HCT116 (cell line): ENCODE data around the gene SDK1. TPM values are rescaled to one million over a fixed set of nuclear protein-coding genes. Genes with fewer than 3 reads are reported as not detected.

Source experiments
- ATAC-seq: fragments of 200-7000 bp; cut with Tn5 transposase; 2 replicates; pipeline ENCODE4 v1.9.1; 2020; ENCODE audit warnings: mild to moderate bottlenecking, moderate library complexity
- BruUV-seq: library from RNA; stranded (reverse); fragments of 400-500 nt; replicated peaks from 2 replicates; lab custom pipeline; 2021; lab: Mats Ljungman, UMichigan
- CTCF ChIA-PET: fragments of 300-600 bp; sonication (Branson Sonifier 250); formaldehyde crosslinking; loops from one replicate; lab custom pipeline; 2021; ENCODE audit warnings: antibody characterized with exemption; lab: Charles Lee
- POLR2A ChIA-PET: fragments of 300-600, 350-600 bp; sonication (Branson Sonifier 250); formaldehyde crosslinking; loops from one replicate; lab custom pipeline; 2021; ENCODE audit warnings: antibody characterized with exemption; lab: Charles Lee
- RAD21 ChIA-PET, 2 experiments: fragments of 300-600 bp; sonication (Branson Sonifier 250); formaldehyde crosslinking; loops; one replicate each; lab custom pipeline; 2023; ENCODE audit warnings: low total read pairs in 2 of 2; ENCODE audit not compliant: uncharacterized antibody in 2 of 2, unreplicated experiment in 2 of 2, low non-redundant PET in 1 of 2; lab: Charles Lee
- DNase-seq: peaks from one replicate; pipeline ENCODE4 v3.0.0-alpha.2; 2010; ENCODE audit warnings: low read depth, low spot score
- H2AFZ ChIP-seq: fragments of 200-600 bp; shearing (Covaris generic), sonication (generic); 2 replicates; pipeline ENCODE4 v1.6.1; 2017; ENCODE audit warnings: low read depth, mixed run types, mixed read lengths, antibody characterized with exemption, low read length; ENCODE audit not compliant: poor library complexity, severe bottlenecking
- H3K27ac ChIP-seq: 2 replicates; pipeline ENCODE4 v1.5.1; 2012; ENCODE audit warnings: low read depth, low read length
- H3K27me3 ChIP-seq: fragments of 200-600 bp; sonication (generic); 2 replicates; pipeline ENCODE4 v1.6.1; 2016; ENCODE audit warnings: mixed run types, low read length, mixed read lengths; ENCODE audit not compliant: insufficient read depth
- H3K36me3 ChIP-seq, 2 experiments: fragments of 200-500 bp in 1 of 2; fragments of 200-600 bp in 1 of 2; sonication (Bioruptor generic) in 1 of 2; sonication (generic) in 1 of 2; 2 replicates each; pipeline versions ENCODE4 v1.5.1 to v1.6.1; 2014 to 2016; ENCODE audit warnings: low read length in 2 of 2, inconsistent platforms in 1 of 2, mixed read lengths in 1 of 2, mixed run types in 1 of 2; ENCODE audit not compliant: insufficient read depth in 2 of 2, control insufficient read depth in 1 of 2
- H3K4me1 ChIP-seq, 2 experiments: fragments of 200-600 bp in 1 of 2; sonication (generic) in 1 of 2; 2 replicates each; pipeline versions ENCODE4 v1.5.1 to v1.6.1; 2012 to 2017; ENCODE audit warnings: low read length in 2 of 2, inconsistent platforms in 1 of 2, mild to moderate bottlenecking in 1 of 2, mixed read lengths in 1 of 2, mixed run types in 1 of 2, moderate library complexity in 1 of 2; ENCODE audit not compliant: insufficient read depth in 2 of 2, control insufficient read depth in 1 of 2
- H3K4me2 ChIP-seq: fragments of 200-600 bp; sonication (generic); 2 replicates; pipeline ENCODE4 v1.6.1; 2017; ENCODE audit warnings: mixed run types, low read length, mixed read lengths
- H3K4me3 ChIP-seq, 2 experiments: fragments of 200-600 bp in 1 of 2; sonication (generic) in 1 of 2; replicated peaks in 1 of 2; 2 replicates each; pipeline ENCODE4 v1.5.1; 2011 to 2016; ENCODE audit warnings: low read length in 2 of 2, control low read depth in 1 of 2, low read depth in 1 of 2, mild to moderate bottlenecking in 1 of 2, mixed read lengths in 1 of 2, mixed run types in 1 of 2
- H3K79me2 ChIP-seq: fragments of 200-600 bp; sonication (generic); 2 replicates; pipeline ENCODE4 v1.6.1; 2017; ENCODE audit warnings: mild to moderate bottlenecking, mixed run types, low read length, moderate library complexity, mixed read lengths; ENCODE audit not compliant: insufficient read depth
- H3K9ac ChIP-seq: fragments of 200-600 bp; sonication (generic); 2 replicates; pipeline ENCODE4 v1.6.1; 2016; ENCODE audit warnings: low read length, mixed read lengths
- H3K9me2 ChIP-seq: fragments of 200-600 bp; sonication (generic), shearing (Covaris generic); 2 replicates; pipeline ENCODE4 v1.6.1; 2017; ENCODE audit warnings: mixed run types, mild to moderate bottlenecking, moderate library complexity; ENCODE audit not compliant: insufficient read depth
- H3K9me3 ChIP-seq, 2 experiments: fragments of 200-500 bp in 1 of 2; fragments of 200-600 bp in 1 of 2; sonication (Bioruptor generic) in 1 of 2; sonication (generic) in 1 of 2; 2 replicates each; pipeline ENCODE4 v1.6.1; 2014 to 2017; ENCODE audit warnings: low read length in 2 of 2, mixed read lengths in 2 of 2, inconsistent platforms in 1 of 2, low read depth in 1 of 2, mild to moderate bottlenecking in 1 of 2, mixed run types in 1 of 2, moderate library complexity in 1 of 2; ENCODE audit not compliant: control insufficient read depth in 1 of 2, insufficient read depth in 1 of 2
- H4K20me1 ChIP-seq: fragments of 200-600 bp; sonication (generic), shearing (Covaris generic); 2 replicates; pipeline ENCODE4 v1.6.1; 2017; ENCODE audit warnings: mixed run types, mild to moderate bottlenecking, moderate library complexity; ENCODE audit not compliant: insufficient read depth
- CEBPB ChIP-seq: IDR thresholded peaks from 2 replicates; pipeline ENCODE4 v1.6.1; 2012; ENCODE audit warnings: low read depth
- ELF1 ChIP-seq: IDR thresholded peaks from 2 replicates; pipeline ENCODE4 v1.6.1; 2012; ENCODE audit warnings: low read depth, borderline replicate concordance
- EZH2 ChIP-seq: fragments of 200-600 bp; sonication (generic); IDR thresholded peaks from 2 replicates; pipeline ENCODE4 v1.6.1; 2017; ENCODE audit warnings: antibody characterized with exemption, mixed run types
- EZH2phosphoT487 ChIP-seq: fragments of 200-600 bp; IDR thresholded peaks from 2 replicates; pipeline ENCODE4 v1.6.1; 2018; ENCODE audit warnings: antibody characterized with exemption, borderline replicate concordance
- POLR2A ChIP-seq: IDR thresholded peaks from 2 replicates; pipeline ENCODE4 v1.7.0; 2011; ENCODE audit warnings: borderline replicate concordance; ENCODE audit not compliant: insufficient read depth, insufficient read length; ENCODE audit errors: extremely low read depth
- RAD21 ChIP-seq: IDR thresholded peaks from 2 replicates; pipeline ENCODE4 v1.6.1; 2012; ENCODE audit warnings: low read depth, mild to moderate bottlenecking
- SRF ChIP-seq: IDR thresholded peaks from 2 replicates; pipeline ENCODE4 v1.6.1; 2012; ENCODE audit warnings: low read depth
- TCF7L2 ChIP-seq: IDR thresholded peaks from 2 replicates; pipeline ENCODE4 v1.7.0; 2011; ENCODE audit warnings: borderline replicate concordance, inconsistent platforms; ENCODE audit not compliant: insufficient read depth, insufficient read length; ENCODE audit errors: extremely low read depth
- ZFX ChIP-seq: fragments of 450-650 bp; IDR thresholded peaks from 2 replicates; pipeline ENCODE4 v1.6.1; 2017
- intact Hi-C: fragments of 100-400 bp; cut with micrococcal nuclease; formaldehyde crosslinking; loops from 2 replicates; pipeline ENCODE4 v1.10.0; 2022
- total RNA-seq: library from RNA; stranded (reverse); gene quantifications from one replicate; pipeline ENCODE4 v1.2.1, GENCODE V29; 2021; ENCODE audit not compliant: unreplicated experiment
- TF ChIP-seq, protein P1 (sequence below), 3 experiments: fragments of 200-600 bp in 1 of 3; sonication (generic) in 1 of 3; IDR thresholded peaks in 2 of 3; conservative IDR thresholded peaks in 1 of 3; 2 replicates each; pipeline ENCODE4 v1.5.1; 2012 to 2017; ENCODE audit warnings: low read depth in 2 of 3, low read length in 2 of 3, antibody characterized with exemption in 1 of 3, borderline replicate concordance in 1 of 3, control low read depth in 1 of 3, mild to moderate bottlenecking in 1 of 3, mixed read lengths in 1 of 3, mixed run types in 1 of 3, moderate library complexity in 1 of 3; ENCODE audit not compliant: insufficient read depth in 1 of 3
- TF ChIP-seq, protein P2 (sequence below): IDR thresholded peaks from 2 replicates; pipeline ENCODE4 v1.6.1; 2012; ENCODE audit warnings: low read depth
- TF ChIP-seq, protein P3 (sequence below): IDR thresholded peaks from 2 replicates; pipeline ENCODE4 v1.6.1; 2011; ENCODE audit warnings: mild to moderate bottlenecking, low read length, moderate library complexity; ENCODE audit not compliant: insufficient replicate concordance; ENCODE audit errors: extremely low read depth

The SDK1 gene
- total RNA-seq, 1 experiment from 2014 or later: 0.05 TPM

DNA sequence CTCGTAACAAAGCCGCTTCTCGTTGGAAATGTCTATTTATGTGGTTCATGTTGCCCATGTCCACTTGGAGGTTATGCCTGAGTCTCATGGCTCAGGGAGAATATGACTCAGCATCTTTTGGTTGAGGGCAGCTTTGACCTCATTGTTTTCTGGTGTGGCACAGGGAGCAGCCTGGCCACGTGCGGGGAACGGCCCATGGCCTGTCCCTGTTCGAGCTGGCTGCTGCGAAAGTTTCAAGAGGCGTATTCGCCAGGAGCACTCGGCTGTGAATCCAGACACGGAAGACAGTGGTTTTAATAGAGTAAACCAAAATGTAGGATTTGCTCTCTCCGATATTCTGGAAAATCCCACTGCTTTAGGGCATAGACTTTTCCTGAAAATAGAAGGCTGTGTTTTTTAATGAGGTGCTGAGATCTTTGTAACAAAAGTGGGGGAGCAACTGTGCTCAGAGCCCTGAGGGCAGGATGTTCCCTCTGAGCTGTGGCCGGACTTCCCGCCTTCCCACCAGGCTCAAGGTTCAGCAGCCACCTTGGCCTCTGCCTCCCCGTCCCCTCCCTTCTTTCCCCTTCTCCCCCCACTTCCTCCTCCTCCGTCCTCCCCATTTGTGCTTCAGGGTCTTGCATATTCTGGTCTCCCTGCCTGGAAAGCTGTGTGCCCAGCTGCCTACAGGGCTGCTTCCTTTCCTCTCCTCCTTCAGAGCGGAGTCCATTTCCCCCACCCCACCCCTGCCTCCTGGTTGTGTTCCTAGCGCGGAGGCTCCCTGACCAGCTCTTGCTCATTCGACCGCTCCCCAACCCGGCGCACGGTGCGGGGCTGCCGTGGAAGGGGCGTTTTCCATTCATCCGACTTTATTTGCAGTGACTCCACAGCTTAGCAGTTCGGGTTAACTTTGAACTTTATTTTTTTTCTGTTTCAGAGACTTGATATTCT lies 642.0 kb downstream of the SDK1 start (continued):
- TF ChIP-seq ZFX (no peak), ELF1 (no peak), POLR2A (no peak), CEBPB (no peak), SRF (no peak), EZH2phosphoT487 (no peak)
- TF ChIP-seq, protein P1, sequence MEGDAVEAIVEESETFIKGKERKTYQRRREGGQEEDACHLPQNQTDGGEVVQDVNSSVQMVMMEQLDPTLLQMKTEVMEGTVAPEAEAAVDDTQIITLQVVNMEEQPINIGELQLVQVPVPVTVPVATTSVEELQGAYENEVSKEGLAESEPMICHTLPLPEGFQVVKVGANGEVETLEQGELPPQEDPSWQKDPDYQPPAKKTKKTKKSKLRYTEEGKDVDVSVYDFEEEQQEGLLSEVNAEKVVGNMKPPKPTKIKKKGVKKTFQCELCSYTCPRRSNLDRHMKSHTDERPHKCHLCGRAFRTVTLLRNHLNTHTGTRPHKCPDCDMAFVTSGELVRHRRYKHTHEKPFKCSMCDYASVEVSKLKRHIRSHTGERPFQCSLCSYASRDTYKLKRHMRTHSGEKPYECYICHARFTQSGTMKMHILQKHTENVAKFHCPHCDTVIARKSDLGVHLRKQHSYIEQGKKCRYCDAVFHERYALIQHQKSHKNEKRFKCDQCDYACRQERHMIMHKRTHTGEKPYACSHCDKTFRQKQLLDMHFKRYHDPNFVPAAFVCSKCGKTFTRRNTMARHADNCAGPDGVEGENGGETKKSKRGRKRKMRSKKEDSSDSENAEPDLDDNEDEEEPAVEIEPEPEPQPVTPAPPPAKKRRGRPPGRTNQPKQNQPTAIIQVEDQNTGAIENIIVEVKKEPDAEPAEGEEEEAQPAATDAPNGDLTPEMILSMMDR (IDR thresholded peaks at IDR 0.05 in 2 of 3, conservative IDR thresholded peaks at IDR 0.05 in 1 of 3; ENCODE audit: borderline replicate concordance in 1 of 3, insufficient read depth in 1 of 3, low read depth in 2 of 3, low read length in 2 of 3): no peak

DNA sequence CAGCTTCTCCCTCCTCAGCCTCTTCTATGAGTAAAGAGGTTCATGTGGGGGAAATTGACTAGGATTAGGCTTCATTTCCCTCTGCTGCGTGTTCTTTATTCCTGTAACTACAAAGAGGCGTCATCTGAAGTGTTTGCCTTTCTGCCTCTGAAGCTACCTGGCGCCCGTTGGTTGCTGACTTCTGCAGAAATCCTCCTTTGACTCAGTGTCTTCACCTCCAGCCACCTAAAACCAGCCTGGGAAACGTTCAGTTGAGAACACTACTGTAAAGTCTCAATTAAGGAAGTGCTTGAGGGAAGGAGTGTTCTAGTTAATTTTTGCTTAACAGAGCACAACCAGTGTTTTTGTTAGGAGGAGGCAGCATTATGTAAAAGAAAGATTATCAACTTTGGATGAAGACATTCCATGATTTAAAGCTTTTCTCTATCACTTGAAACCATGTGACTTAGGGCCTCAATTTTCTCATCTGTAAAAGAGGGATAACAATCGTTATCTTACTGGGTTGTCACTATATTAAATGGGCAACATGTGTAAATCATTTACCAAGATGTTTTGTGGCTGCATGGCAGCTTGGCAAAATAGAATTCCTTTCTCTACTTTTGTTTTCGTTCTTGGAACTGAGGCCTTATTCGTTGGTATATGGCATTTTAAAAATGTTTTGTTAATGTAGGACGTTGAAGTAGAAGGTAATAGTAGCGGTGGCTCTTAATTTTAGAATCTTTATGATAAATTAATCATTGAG lies 642.9 kb downstream of the SDK1 start:
- Histone ChIP-seq H3K9me2 (no peaks in the 10 kb centered on the region), H3K27ac (no peak overlapping the region), H3K4me3 (no peak overlapping the region), H3K79me2 (no peaks in the 10 kb centered on the region), H3K27me3 (peaks cover 4% of the 10 kb centered on the region; the same call in 1 of the 2 replicates), H3K4me2 (no peak overlapping the region), H3K9ac (no peak overlapping the region), H4K20me1 (no peaks in the 10 kb centered on the region), H2AFZ (no peak overlapping the region), H3K4me1 (no peaks in the 10 kb centered on the region), H3K36me3 (no peaks in the 10 kb centered on the region), H3K9me3 (no peaks in the 10 kb centered on the region)
- intact Hi-C loops: no loop called here
- ChIA-PET CTCF (no interaction called here), RAD21 (no interaction called here), POLR2A (no interaction called here)
- no peak for ATAC-seq
- BruUV-seq: no TSS peak
- no peak for DNase-seq
- TF ChIP-seq SRF (no peak), RAD21 (no peak), EZH2phosphoT487 (no peak), TCF7L2 (no peak), EZH2 (no peak)
- TF ChIP-seq, protein P2, sequence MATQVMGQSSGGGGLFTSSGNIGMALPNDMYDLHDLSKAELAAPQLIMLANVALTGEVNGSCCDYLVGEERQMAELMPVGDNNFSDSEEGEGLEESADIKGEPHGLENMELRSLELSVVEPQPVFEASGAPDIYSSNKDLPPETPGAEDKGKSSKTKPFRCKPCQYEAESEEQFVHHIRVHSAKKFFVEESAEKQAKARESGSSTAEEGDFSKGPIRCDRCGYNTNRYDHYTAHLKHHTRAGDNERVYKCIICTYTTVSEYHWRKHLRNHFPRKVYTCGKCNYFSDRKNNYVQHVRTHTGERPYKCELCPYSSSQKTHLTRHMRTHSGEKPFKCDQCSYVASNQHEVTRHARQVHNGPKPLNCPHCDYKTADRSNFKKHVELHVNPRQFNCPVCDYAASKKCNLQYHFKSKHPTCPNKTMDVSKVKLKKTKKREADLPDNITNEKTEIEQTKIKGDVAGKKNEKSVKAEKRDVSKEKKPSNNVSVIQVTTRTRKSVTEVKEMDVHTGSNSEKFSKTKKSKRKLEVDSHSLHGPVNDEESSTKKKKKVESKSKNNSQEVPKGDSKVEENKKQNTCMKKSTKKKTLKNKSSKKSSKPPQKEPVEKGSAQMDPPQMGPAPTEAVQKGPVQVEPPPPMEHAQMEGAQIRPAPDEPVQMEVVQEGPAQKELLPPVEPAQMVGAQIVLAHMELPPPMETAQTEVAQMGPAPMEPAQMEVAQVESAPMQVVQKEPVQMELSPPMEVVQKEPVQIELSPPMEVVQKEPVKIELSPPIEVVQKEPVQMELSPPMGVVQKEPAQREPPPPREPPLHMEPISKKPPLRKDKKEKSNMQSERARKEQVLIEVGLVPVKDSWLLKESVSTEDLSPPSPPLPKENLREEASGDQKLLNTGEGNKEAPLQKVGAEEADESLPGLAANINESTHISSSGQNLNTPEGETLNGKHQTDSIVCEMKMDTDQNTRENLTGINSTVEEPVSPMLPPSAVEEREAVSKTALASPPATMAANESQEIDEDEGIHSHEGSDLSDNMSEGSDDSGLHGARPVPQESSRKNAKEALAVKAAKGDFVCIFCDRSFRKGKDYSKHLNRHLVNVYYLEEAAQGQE: no peak
- TF ChIP-seq, protein P3, sequence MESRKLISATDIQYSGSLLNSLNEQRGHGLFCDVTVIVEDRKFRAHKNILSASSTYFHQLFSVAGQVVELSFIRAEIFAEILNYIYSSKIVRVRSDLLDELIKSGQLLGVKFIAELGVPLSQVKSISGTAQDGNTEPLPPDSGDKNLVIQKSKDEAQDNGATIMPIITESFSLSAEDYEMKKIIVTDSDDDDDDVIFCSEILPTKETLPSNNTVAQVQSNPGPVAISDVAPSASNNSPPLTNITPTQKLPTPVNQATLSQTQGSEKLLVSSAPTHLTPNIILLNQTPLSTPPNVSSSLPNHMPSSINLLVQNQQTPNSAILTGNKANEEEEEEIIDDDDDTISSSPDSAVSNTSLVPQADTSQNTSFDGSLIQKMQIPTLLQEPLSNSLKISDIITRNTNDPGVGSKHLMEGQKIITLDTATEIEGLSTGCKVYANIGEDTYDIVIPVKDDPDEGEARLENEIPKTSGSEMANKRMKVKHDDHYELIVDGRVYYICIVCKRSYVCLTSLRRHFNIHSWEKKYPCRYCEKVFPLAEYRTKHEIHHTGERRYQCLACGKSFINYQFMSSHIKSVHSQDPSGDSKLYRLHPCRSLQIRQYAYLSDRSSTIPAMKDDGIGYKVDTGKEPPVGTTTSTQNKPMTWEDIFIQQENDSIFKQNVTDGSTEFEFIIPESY: no peak
